SH-SY5Y (cell line): Measurements from ENCODE around the gene BMP5.

ENCODE experiments used
- GATA2 ChIP-seq: IDR thresholded peaks from 2 replicates; pipeline ENCODE4 v1.6.1; 2011; ENCODE audit warnings: mild to moderate bottlenecking, low read depth, low read length
- GATA3 ChIP-seq: IDR thresholded peaks from 2 replicates; pipeline ENCODE4 v1.6.1; 2011; ENCODE audit warnings: low read depth, mild to moderate bottlenecking, low read length, moderate library complexity

DNA sequence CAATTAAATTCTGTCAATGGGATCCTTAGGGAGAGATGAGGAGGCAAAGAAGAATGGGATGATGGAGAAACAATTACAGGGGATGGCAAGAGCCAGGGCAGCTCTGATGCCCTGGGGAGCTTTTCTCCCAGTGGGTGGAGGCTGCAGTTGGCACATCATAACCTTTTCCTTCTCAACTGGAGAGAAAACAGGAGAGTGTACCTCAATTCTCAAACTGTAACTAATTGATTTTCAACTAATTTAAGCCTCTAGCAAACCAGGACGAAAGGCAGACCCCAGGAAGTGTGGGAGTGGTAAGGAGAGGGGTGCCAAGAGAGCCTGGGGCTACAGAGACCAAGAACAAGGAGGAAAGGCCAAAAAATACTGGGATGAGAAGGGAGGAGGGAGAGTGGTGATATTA lies 5.7 kb downstream of the BMP5 start:
- no peak for TF ChIP-seq GATA2
- TF ChIP-seq GATA3: no peak
